AG10803 (cell line): ENCODE data around the gene EPB41L4B.
A peak's percentile ranks its signal among the peaks of the same experiment; 100 is the strongest.

Experiments
- DNase-seq: peaks from one replicate; pipeline ENCODE4 v3.0.0; 2010; ENCODE audit warnings: low read depth
- H3K4me3 ChIP-seq: 2 replicates; pipeline ENCODE4 v1.5.1; 2011; ENCODE audit warnings: mild to moderate bottlenecking, low read length, control low read depth
- CTCF ChIP-seq: conservative IDR thresholded peaks from 2 replicates; pipeline ENCODE4 v1.5.1; 2011; ENCODE audit warnings: mild to moderate bottlenecking, low read length, control low read depth, inconsistent platforms

Gene EPB41L4B

GRCh38 chr9:109176963-109177362 lies 143.9 kb downstream of the EPB41L4B start:
- no peak overlapping the region for H3K4me3 ChIP-seq
- TF ChIP-seq CTCF = no peak
- DNase-seq = no peak

GRCh38 chr9:109176386-109176785 lies 144.5 kb downstream of the EPB41L4B start:
- TF ChIP-seq CTCF = no peak
- DNase-seq = no peak
- no peak overlapping the region for H3K4me3 ChIP-seq

GRCh38 chr9:109172935-109173334 lies 147.9 kb downstream of the EPB41L4B start:
- H3K4me3 ChIP-seq = no peak overlapping the region
- no peak for TF ChIP-seq CTCF
- DNase-seq = no peak

- H3K4me3 ChIP-seq = no peak overlapping the region
- TF ChIP-seq CTCF = no peak
- peak; percentile 59 for DNase-seq
These were observed 148.9 kb downstream of the EPB41L4B start for GRCh38 chr9:109171926-109172325.

GRCh38 chr9:109168170-109168569 lies 152.7 kb downstream of the EPB41L4B start:
- no peak for TF ChIP-seq CTCF
- no peak for DNase-seq
- no peak overlapping the region for H3K4me3 ChIP-seq

- DNase-seq = no peak
- H3K4me3 ChIP-seq = no peak overlapping the region
- no peak for TF ChIP-seq CTCF
These were observed 153.1 kb downstream of the EPB41L4B start for GRCh38 chr9:109167716-109168115.

GRCh38 chr9:109166771-109167601 lies 153.9 kb downstream of the EPB41L4B start, which contains the start of gene FRRS1L:
Gene FRRS1L, minus strand, starts transcription at chr9:109167249. Its CDS starts 111 bp downstream, at chr9:109167138.
- peak within 1 kb of the TSS; percentile 29 for H3K4me3 ChIP-seq
- TF ChIP-seq CTCF = no peak
- no peak for DNase-seq
